K562 treated with DMSO at 1 percent for 12 hours (cell line): ENCODE results near the gene POLQ. TPM values are rescaled to one million over a fixed set of nuclear protein-coding genes. Genes with fewer than 3 reads are reported as not detected.

Source experiments
- total RNA-seq: library from RNA; unstranded; fragments of 300-600 nt; gene quantifications from 2 replicates; pipeline ENCODE4 v1.2.3, GENCODE V29; 2022; ENCODE audit not compliant: insufficient read depth

POLQ gene
- total RNA-seq = 1.3 and 5.7 TPM in 2 replicates

DNA sequence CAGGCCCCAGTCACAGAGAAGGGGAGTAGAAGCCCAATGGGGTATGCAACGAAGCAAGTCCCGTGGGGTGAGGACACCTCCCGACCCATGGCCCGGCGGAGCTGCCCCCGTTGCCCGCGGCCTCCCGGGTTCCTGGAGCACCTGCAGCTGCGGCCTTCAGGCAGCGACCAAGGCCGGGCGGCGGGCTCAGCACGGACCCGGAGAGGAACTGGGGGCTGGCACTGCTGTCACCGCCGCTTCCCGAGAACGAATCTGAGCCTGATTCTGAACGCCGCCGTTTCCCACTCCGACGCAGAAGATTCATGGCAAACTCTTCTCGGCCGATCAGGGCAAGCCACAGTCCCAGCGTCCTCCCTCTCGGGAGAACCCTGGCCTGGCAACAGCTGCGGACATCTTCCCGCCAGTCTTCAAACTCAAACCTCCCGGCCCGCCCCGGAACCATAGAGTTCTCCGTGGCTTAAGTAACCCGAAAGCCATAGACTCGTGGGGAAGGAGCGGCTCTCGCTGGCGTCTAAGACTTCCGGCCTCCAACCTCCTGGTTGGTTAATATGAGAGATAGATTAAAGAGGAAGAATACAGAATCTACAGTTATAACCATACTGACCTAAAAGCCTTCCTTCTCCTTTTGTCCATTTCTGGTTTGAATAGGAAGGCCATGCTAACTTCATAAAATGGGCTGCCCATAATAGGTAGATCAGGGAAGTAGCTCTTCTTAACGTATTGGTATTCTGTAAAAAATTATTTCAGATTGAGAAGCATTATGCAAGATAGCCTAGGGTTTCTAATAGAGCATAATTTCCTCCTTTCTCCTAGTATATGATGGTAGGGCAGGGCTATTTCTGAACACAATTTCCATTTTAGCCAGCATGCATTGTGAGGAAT lies at the start of gene POLQ:
Gene POLQ (minus strand): TSS at position 415 of the 882 bp plus-strand sequence. CDS start 111 bp downstream, at position 304.

DNA sequence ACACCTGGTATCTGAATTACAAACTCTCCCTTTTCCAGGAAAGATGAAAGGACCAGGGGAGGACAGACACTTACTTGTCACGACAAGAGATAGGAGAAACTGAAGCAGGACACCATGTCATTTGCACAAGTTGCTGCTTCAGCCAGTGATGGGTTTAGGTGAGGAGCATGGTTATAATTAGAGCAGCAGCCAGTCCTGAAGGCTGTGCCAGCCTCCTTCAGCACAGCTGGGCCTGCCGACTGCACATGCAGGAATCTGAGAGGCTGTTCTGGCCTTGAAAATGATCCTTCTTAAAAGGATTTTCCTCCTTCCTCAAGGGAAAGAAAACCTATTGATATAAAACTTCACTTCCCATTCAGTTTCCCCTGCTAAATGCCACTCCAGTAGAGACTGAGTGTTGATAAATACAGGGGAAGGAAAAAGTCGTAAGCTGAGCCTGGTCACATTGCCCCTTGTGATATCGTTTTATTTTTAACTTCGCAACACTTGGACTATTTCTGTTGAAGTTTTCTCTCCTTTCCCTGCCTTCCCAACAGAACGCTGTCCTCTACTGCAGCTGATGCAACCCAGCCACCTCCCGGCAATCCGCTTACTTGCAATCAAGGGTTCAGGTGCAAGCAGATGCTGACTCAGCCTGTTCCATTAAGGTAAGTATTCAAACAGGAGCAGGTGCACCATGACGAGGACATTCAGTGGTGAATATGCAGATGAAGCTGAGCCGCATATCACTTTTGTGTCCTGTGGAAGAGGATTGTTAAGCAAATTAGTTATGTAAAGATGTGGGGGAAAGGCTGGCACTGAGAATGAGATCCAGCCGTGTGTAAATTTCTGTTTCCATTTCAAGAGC lies 47.3 kb upstream of the POLQ start, which contains the start of gene FBXO40:
Gene FBXO40 (plus strand): TSS at position 524 of the 847 bp plus-strand sequence. CDS start 27,197 bp downstream, outside the sequence.

GRCh38 chr3:121567649-121568048 lies 21.9 kb upstream of the POLQ start, which contains the start of gene ARGFX:
TSS of gene ARGFX (plus strand) at chr3:121567949. CDS start at chr3:121570714, 2,765 bp downstream.

Other genes with a start within 250 kb of the POLQ start
- not detected in 2 replicates for gene ARGFX, start 22.0 kb upstream of the POLQ start, total RNA-seq
- not detected in 2 replicates for gene FBXO40, start 47.4 kb upstream of the POLQ start, total RNA-seq
- 49.7 and 53.0 TPM in 2 replicates for gene HCLS1, start 114.9 kb upstream of the POLQ start, total RNA-seq
- gene GOLGB1, start 203.8 kb upstream of the POLQ start, total RNA-seq = 4.5 and 16.9 TPM in 2 replicates